Effector memory CD8-positive, alpha-beta T cell (primary cell): Measurements from ENCODE around the gene SLC7A7.
A peak's percentile ranks its signal among the peaks of the same experiment; 100 is the strongest.

Experiments used
- ATAC-seq: fragments of 150-1000 bp; cut with Tn5 transposase; replicated peaks from 2 replicates; pipeline ENCODE4 v1.10.0; 2021; ENCODE audit warnings: mild to moderate bottlenecking, moderate library complexity
- DNase-seq, 3 experiments: peaks; one replicate each; pipeline ENCODE4 v3.0.0; 2021
- H3K27ac Mint-ChIP-seq, 2 donors: one replicate each; pipeline ENCODE4 v1.8.0; 2022; ENCODE audit warnings: mild to moderate bottlenecking in 2 of 2, mixed read lengths in 2 of 2, moderate library complexity in 2 of 2
- H3K27me3 Mint-ChIP-seq, 2 donors: one replicate each; pipeline ENCODE4 v1.8.0; 2022; ENCODE audit warnings: mixed read lengths in 2 of 2
- H3K36me3 Mint-ChIP-seq: one replicate; pipeline ENCODE4 v1.8.0; 2022; ENCODE audit warnings: mild to moderate bottlenecking, moderate library complexity, mixed read lengths; ENCODE audit not compliant: insufficient read depth
- H3K4me1 Mint-ChIP-seq, 2 donors: one replicate each; pipeline ENCODE4 v1.8.0; 2022; ENCODE audit warnings: low read depth in 2 of 2, mixed read lengths in 2 of 2
- H3K4me3 Mint-ChIP-seq, 2 donors: one replicate each; pipeline ENCODE4 v1.8.0; 2022; ENCODE audit warnings: mild to moderate bottlenecking in 2 of 2, mixed read lengths in 2 of 2, moderate library complexity in 2 of 2
- H3K9me3 Mint-ChIP-seq, 2 donors: one replicate each; pipeline ENCODE4 v1.8.0; 2022; ENCODE audit warnings: mixed read lengths in 2 of 2

Gene SLC7A7

GRCh38 chr14:22848351-22849164 is 33.3 kb upstream of the SLC7A7 start:
- Mint-ChIP-seq H3K4me3 (no peak overlapping the region), H3K9me3 (no peaks in the 10 kb centered on the region), H3K4me1 (peaks cover 6 to 7% of the 10 kb centered on the region in 2 donors), H3K27me3 (peaks cover 38 to 63% of the 10 kb centered on the region in 2 donors), H3K27ac (no peak overlapping the region), H3K36me3 (peaks cover under 1% of the 10 kb centered on the region)
- no peak for DNase-seq
- ATAC-seq = no peak

GRCh38 chr14:22847661-22848341 is 32.6 kb upstream of the SLC7A7 start:
- DNase-seq = no peak
- no peak overlapping the region for H3K27ac Mint-ChIP-seq
- H3K27me3 Mint-ChIP-seq = peaks cover 43 to 71% of the 10 kb centered on the region in 2 donors
- no peak overlapping the region for H3K4me3 Mint-ChIP-seq
- H3K9me3 Mint-ChIP-seq = no peaks in the 10 kb centered on the region
- no peak for ATAC-seq
- H3K4me1 Mint-ChIP-seq = peaks cover under 1 to 1% of the 10 kb centered on the region in 2 donors
- H3K36me3 Mint-ChIP-seq = no peaks in the 10 kb centered on the region

GRCh38 chr14:22846811-22847307 is 31.6 kb upstream of the SLC7A7 start:
- no peak for ATAC-seq
- Mint-ChIP-seq H3K27ac (no peak overlapping the region), H3K4me1 (no peaks in the 10 kb centered on the region), H3K36me3 (no peaks in the 10 kb centered on the region), H3K4me3 (no peak overlapping the region), H3K27me3 (peaks cover 43 to 80% of the 10 kb centered on the region in 2 donors), H3K9me3 (no peaks in the 10 kb centered on the region)
- DNase-seq = no peak

GRCh38 chr14:22845821-22846625 is 30.8 kb upstream of the SLC7A7 start:
- Mint-ChIP-seq H3K4me3 (no peak overlapping the region), H3K36me3 (no peaks in the 10 kb centered on the region), H3K4me1 (no peaks in the 10 kb centered on the region), H3K27me3 (peaks cover 43 to 84% of the 10 kb centered on the region in 2 donors), H3K9me3 (no peaks in the 10 kb centered on the region), H3K27ac (no peak overlapping the region)
- ATAC-seq = no peak
- DNase-seq = no peak

- Mint-ChIP-seq H3K36me3 (no peaks in the 10 kb centered on the region), H3K4me1 (no peaks in the 10 kb centered on the region), H3K4me3 (no peak overlapping the region), H3K9me3 (no peaks in the 10 kb centered on the region), H3K27ac (no peak overlapping the region), H3K27me3 (peaks cover 43 to 94% of the 10 kb centered on the region in 2 donors)
- no peak for ATAC-seq
- no peak for DNase-seq
Observed at GRCh38 chr14:22845103-22845394, 29.8 kb upstream of the SLC7A7 start.

GRCh38 chr14:22844221-22845102 is 29.2 kb upstream of the SLC7A7 start:
- no peaks in the 10 kb centered on the region for H3K4me1 Mint-ChIP-seq
- DNase-seq (no peak), ATAC-seq (no peak)
- no peaks in the 10 kb centered on the region for H3K36me3 Mint-ChIP-seq
- no peak overlapping the region for H3K27ac Mint-ChIP-seq
- H3K27me3 Mint-ChIP-seq = peaks cover 43 to 95% of the 10 kb centered on the region in 2 donors
- H3K9me3 Mint-ChIP-seq = no peaks in the 10 kb centered on the region
- no peak overlapping the region for H3K4me3 Mint-ChIP-seq

GRCh38 chr14:22843123-22843925 is 28.1 kb upstream of the SLC7A7 start:
- Mint-ChIP-seq H3K9me3 (no peaks in the 10 kb centered on the region), H3K27me3 (peaks cover 46 to 95% of the 10 kb centered on the region in 2 donors), H3K4me3 (no peak overlapping the region)

GRCh38 chr14:22842211-22843122 is 27.2 kb upstream of the SLC7A7 start:
- H3K4me3 Mint-ChIP-seq = no peak overlapping the region

More at GRCh38 chr14:22843123-22843925, 28.1 kb upstream of the SLC7A7 start:
- Mint-ChIP-seq H3K36me3 (no peaks in the 10 kb centered on the region), H3K4me1 (no peaks in the 10 kb centered on the region), H3K27ac (no peak overlapping the region)
- no peak for DNase-seq
- no peak for ATAC-seq

GRCh38 chr14:22841769-22842168 is 26.5 kb upstream of the SLC7A7 start:
- H3K27me3 Mint-ChIP-seq = peaks cover 37 to 95% of the 10 kb centered on the region in 2 donors
- H3K36me3 Mint-ChIP-seq = no peaks in the 10 kb centered on the region
- DNase-seq (no peak), ATAC-seq (no peak)
- no peaks in the 10 kb centered on the region for H3K9me3 Mint-ChIP-seq
- H3K4me1 Mint-ChIP-seq = peaks cover 0 to 5% of the 10 kb centered on the region in 2 donors
- H3K4me3 Mint-ChIP-seq = no peak overlapping the region
- no peak overlapping the region for H3K27ac Mint-ChIP-seq

More at GRCh38 chr14:22842211-22843122, 27.2 kb upstream of the SLC7A7 start:
- Mint-ChIP-seq H3K27me3 (peaks cover 39 to 95% of the 10 kb centered on the region in 2 donors), H3K4me1 (peaks cover 0 to 3% of the 10 kb centered on the region in 2 donors), H3K27ac (no peak overlapping the region), H3K9me3 (no peaks in the 10 kb centered on the region), H3K36me3 (no peaks in the 10 kb centered on the region)
- DNase-seq (no peak), ATAC-seq (no peak)

- peaks cover 32 to 93% of the 10 kb centered on the region in 2 donors for H3K27me3 Mint-ChIP-seq
- ATAC-seq (no peak), DNase-seq (no peak)
- peaks cover 0 to 5% of the 10 kb centered on the region in 2 donors for H3K4me1 Mint-ChIP-seq
- H3K36me3 Mint-ChIP-seq = no peaks in the 10 kb centered on the region
- no peak overlapping the region for H3K4me3 Mint-ChIP-seq
- H3K9me3 Mint-ChIP-seq = no peaks in the 10 kb centered on the region
- no peak overlapping the region for H3K27ac Mint-ChIP-seq
Observed at GRCh38 chr14:22841311-22841710, 26.1 kb upstream of the SLC7A7 start.

- Mint-ChIP-seq H3K27me3 (peaks cover 17 to 72% of the 10 kb centered on the region in 2 donors), H3K9me3 (no peaks in the 10 kb centered on the region), H3K27ac (peak overlapping the region in 1 of 2 donors; percentile 24), H3K36me3 (peaks cover 12% of the 10 kb centered on the region), H3K4me3 (no peak overlapping the region), H3K4me1 (peaks cover 0 to 5% of the 10 kb centered on the region in 2 donors)
- ATAC-seq (no peak), DNase-seq (no peak)
Observed at GRCh38 chr14:22839159-22839779, 24.0 kb upstream of the SLC7A7 start.
